Amniotic epithelial cell (primary cell): ENCODE measurements around the gene KLHDC3.

Experiments
- DNase-seq: peaks from one replicate; pipeline ENCODE4 v3.0.0-alpha.2; 2010; ENCODE audit warnings: low read depth

The KLHDC3 gene

DNA sequence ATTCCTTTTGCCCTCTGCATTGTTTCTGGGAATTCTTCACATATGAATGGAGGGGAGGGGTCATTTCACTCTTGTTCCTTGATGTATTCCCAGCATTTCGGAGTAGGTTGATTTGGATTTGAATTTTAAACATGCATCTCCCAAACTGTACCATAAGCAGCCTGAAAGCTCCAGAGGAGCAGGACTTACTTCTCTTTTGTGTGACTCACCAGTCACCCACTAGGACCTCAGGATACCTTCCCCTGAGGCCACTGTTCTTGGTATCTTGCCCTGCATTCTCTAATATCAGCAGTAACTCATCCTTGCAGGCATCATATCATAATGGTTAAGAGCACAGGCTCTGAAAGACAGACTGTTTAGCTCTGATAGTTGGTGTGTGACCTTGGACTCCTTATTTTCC lies 44.5 kb downstream of the KLHDC3 start:
- DNase-seq: no peak

DNA sequence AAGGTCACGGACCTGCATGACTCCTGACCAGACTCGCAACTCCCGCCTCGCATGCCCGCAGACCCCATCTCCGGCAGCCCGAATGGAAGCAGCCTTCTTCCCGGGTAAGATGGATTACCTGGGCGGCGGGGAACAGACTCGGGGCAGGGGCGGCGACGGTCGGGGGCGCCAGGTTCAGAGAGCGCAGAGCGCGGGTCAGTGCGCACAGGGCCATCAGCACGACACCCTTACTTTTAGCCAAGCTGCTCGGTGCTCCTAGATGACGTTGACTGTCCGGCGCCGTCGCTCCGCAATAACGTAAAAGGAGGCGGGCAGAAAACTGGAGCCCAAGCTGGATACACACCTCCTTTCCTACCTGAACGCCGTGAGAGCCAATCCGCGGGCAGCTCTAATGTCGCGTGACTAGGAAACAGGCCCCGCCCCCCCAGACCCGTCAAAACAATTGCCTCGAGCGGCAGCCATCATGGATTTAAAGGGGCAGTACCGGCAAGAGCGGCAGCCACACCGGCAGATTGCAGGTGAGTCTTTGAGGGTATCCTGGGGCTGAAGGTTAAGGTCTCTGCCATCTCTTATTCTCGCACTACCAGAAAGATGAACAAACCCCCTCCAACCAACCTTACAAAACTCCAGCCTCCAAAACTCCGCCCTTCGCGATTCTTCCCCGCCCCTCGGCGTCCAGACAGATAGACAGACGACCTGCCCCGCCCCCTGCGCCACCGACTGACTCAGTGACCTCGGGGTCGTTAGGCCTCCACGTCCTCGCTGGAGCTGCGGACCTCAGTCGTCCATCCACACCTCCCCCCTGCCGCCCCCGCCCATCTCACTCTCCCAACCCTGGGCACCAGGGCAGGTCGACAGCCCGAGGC lies 45.4 kb downstream of the KLHDC3 start, which contains the start of the genes KLC4 and MRPL2:
Gene KLC4 (plus strand): TSS at position 464 of the 866 bp plus-strand sequence. CDS start 1,705 bp downstream, outside the sequence.
Gene MRPL2 (minus strand): TSS at position 267 of the 866 bp plus-strand sequence. CDS start 53 bp downstream, at position 214.
- peak; percentile 98 for DNase-seq

DNA sequence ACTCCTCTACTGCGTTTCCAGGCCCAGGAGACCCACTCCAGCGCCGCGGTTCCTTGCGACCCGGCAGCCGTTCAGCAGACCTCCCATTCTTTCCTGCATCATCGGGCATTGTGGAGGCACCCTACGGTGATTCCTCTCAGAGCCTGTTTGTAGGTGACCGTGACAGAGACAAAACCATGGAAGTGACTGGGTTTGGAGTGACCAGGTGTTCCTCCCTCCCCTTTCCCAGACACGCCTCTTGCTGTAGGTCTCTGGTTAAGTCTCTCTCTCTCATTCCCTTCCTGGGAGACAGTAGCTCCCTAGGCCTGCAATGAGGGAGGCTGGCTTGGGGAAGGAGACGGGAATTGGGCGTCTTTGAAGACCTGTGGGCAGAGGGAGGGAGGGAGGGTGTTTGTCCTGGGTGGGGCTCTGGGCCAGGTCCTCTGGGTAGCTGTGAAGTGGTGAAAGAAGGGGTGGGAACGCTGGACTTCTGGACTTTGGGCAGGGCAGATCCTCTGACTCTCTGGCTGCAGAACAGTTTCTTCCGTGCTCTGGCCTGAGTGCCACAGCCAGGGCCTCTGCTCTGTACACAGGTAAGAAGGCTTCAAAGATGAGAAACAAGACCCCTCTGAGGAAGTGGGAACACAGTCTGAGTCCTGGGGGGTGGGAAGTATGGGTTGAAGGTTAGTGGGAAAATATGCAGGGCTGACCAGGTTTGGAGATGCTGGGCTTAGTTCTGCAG lies 46.1 kb downstream of the KLHDC3 start:
- no peak for DNase-seq

DNA sequence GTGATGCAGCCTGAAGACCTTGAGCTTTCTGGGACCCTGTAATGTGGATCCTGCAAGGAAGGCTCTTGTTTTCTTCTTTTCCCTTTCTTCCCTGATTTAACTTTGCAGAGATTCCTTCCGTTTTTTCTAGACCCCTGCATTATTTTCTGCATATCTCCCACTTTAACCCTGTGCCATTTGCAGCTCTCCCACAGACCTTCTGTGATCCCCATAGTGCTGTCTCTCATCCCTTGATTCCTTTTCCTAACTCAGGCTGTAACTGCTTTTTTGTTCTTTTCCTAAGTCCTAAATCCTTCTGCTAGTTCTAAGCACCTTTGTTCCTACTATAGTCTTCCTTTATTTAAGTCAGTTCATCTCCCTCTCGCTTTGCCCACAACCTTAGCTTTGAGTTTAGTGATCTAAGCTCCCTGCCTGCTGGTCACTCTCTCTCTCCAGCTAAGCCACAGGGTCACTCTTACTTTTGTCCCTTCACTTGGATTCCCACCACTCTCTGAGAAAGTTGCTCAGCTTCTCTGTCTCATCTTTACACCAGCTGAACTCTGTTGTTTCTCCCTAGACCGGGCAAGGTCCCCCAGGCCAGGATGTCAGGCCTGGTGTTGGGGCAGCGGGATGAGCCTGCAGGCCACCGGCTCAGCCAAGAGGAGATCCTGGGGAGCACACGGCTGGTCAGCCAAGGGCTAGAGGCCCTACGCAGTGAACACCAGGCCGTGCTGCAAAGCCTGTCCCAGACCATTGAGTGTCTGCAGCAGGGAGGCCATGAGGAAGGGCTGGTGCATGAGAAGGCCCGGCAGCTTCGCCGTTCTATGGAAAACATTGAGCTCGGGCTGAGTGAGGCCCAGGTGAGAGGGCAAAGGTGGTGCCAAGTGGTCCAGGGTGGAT lies 46.9 kb downstream of the KLHDC3 start:
- DNase-seq: no peak

DNA sequence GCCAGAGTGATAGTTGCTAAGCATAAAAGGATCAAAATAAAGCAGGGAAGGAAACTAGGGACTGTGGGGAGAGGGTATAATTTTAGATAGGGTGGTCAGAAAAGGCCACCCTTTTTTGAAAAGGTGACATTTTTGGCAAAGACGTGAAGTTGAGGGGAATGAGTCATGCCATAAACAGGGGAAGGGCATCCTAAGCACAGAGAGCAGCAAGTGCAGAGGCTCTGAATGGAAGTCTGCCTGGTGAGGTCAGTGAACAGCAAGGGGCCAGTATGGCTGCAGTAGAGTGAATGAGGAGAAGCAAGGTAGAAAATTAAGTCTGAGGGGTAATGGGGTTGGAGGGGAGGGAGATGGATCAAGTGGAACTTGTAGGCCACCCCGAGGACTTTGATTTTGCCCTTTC lies 47.8 kb downstream of the KLHDC3 start:
- no peak for DNase-seq

DNA sequence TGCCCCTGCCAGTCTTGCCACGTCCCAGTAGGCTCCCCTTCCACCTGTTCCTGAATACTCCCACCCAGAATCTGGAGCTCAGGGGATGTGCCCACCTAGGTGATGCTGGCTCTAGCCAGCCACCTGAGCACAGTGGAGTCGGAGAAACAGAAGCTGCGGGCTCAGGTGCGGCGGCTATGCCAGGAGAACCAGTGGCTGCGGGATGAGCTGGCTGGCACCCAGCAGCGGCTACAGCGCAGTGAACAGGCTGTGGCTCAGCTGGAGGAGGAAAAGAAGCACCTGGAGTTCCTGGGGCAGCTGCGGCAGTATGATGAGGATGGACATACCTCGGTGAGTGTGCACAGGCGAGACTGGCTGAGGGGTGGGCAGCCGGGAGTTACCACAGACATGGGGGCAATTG lies 48.8 kb downstream of the KLHDC3 start:
- no peak for DNase-seq

DNA sequence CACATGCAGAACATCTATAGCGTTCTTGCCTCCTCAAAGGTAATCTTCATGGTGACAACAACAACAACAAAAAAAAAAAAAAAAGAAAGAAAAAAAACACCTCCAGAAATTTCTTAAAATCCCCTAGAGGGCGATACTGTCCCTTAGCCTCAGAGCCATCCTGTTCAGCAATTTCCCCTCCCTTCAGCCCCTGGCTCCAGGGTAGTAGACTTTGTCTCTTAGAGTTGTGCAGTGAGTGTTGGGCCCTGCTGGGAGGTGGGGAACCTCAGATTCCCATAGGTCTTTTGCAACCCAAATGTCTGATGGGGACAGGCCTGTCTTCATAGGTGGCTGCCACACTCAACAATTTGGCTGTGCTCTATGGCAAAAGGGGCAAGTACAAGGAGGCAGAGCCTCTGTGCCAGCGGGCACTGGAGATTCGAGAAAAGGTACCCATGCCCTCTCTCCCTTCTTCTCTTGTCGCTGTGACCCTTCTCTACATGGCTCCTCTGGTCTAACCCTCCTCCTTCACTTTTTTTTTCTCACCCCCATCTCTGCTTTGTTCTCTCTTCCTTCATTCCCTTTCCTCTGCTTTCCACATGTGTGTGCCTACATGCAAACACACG lies 56.1 kb downstream of the KLHDC3 start:
- DNase-seq: peak; percentile 79
